Naive B cell (primary cell): ENCODE measurements around the gene ESR1. TPM values are rescaled to one million over a fixed set of nuclear protein-coding genes. Genes with fewer than 3 reads are reported as not detected.

ENCODE experiments used
- ATAC-seq, 2 donors: fragments of 150-1000 bp; cut with Tn5 transposase; 2 replicates each; pipeline ENCODE4 v1.10.0; 2021; ENCODE audit warnings: low read depth in 2 of 2, mild to moderate bottlenecking in 2 of 2, moderate library complexity in 2 of 2
- DNase-seq: peaks from one replicate; pipeline ENCODE4 v3.0.0; 2022
- H3K27ac Mint-ChIP-seq, 6 donors: one replicate each; pipeline ENCODE4 v1.8.0; 2020 to 2022; ENCODE audit warnings: mild to moderate bottlenecking in 6 of 6, mixed read lengths in 6 of 6, moderate library complexity in 5 of 6, inconsistent platforms in 2 of 6
- H3K27me3 Mint-ChIP-seq, 3 donors: one replicate each; pipeline ENCODE4 v1.8.0; 2021 to 2022; ENCODE audit warnings: mixed read lengths in 3 of 3, mild to moderate bottlenecking in 1 of 3
- H3K36me3 Mint-ChIP-seq, 2 donors: one replicate each; pipeline ENCODE4 v1.8.0; 2020 to 2022; ENCODE audit warnings: mixed read lengths in 2 of 2, inconsistent platforms in 1 of 2, mild to moderate bottlenecking in 1 of 2
- H3K4me1 Mint-ChIP-seq, 3 donors: one replicate each; pipeline ENCODE4 v1.8.0; 2020 to 2022; ENCODE audit warnings: mixed read lengths in 3 of 3, inconsistent platforms in 1 of 3, mild to moderate bottlenecking in 1 of 3, moderate library complexity in 1 of 3
- H3K4me3 Mint-ChIP-seq, 8 donors: one replicate each; pipeline ENCODE4 v1.8.0; 2020 to 2022; ENCODE audit warnings: mild to moderate bottlenecking in 8 of 8, mixed read lengths in 8 of 8, moderate library complexity in 8 of 8, inconsistent platforms in 2 of 8
- H3K9me3 Mint-ChIP-seq, 7 donors: one replicate each; pipeline ENCODE4 v1.8.0; 2020 to 2022; ENCODE audit warnings: mixed read lengths in 7 of 7, mild to moderate bottlenecking in 5 of 7, inconsistent platforms in 2 of 7, moderate library complexity in 1 of 7
- polyA plus RNA-seq, 6 donors: library from polyadenylated mRNA; unstranded; fragments of 300-500 nt; fragmentation: Illumina TruSeq; gene quantifications; one replicate each; pipeline ENCODE4 v1.2.3, GENCODE V29; 2021; ENCODE audit warnings: low read depth in 6 of 6

The ESR1 gene
- polyA plus RNA-seq, 6 donors from 2014 or later, result 0.06 to 0.26 (median 0.17) TPM; not detected in 2

- peaks cover 4 to 17% (median 8%) of the 10 kb centered on the region in 3 donors for H3K27me3 Mint-ChIP-seq
- ATAC-seq, result no peak
- H3K27ac Mint-ChIP-seq, result no peak overlapping the region
- DNase-seq, result no peak
- no peak overlapping the region for H3K4me3 Mint-ChIP-seq
- H3K4me1 Mint-ChIP-seq, result peaks cover 4 to 7% (median 5%) of the 10 kb centered on the region in 3 donors
- peaks cover 0 to 2% (median 0%) of the 10 kb centered on the region in 7 donors for H3K9me3 Mint-ChIP-seq
- peaks cover 0 to 3% of the 10 kb centered on the region in 2 donors for H3K36me3 Mint-ChIP-seq
These were observed 10.5 kb upstream of the ESR1 start for GRCh38 chr6:151796842-151797530.

DNA sequence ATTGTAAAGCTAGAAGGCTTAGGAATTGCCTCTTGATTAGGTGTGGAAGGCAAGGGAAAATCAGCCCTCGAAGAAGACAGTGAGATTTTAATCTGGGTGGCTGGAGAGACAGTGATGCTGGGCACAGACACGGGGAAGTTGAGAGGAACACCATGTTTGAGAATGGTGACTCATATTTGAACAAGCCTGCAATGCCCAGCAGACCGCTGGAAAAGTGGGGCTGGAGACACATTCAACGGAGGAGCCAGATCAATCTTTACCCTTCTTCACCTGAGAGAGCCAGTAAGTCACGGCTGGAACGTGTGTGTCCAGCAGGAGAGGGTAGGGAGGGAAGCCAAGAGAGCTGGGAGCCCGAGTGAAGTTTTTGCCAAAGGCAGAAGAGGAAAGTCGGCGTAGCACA, 3.7 kb upstream of the ESR1 start:
- Mint-ChIP-seq H3K27me3 (peaks cover 16 to 47% (median 23%) of the 10 kb centered on the region in 3 donors), H3K36me3 (peaks cover 0 to 3% of the 10 kb centered on the region in 2 donors), H3K9me3 (peaks cover 0 to 5% (median 2%) of the 10 kb centered on the region in 7 donors), H3K27ac (no peak overlapping the region), H3K4me3 (no peak overlapping the region), H3K4me1 (peaks cover 11 to 20% (median 11%) of the 10 kb centered on the region in 3 donors)
- no peak for DNase-seq
- ATAC-seq, result no peak

- no peak for ATAC-seq
These were observed 2.7 kb upstream of the ESR1 start for GRCh38 chr6:151804585-151805285.

DNA sequence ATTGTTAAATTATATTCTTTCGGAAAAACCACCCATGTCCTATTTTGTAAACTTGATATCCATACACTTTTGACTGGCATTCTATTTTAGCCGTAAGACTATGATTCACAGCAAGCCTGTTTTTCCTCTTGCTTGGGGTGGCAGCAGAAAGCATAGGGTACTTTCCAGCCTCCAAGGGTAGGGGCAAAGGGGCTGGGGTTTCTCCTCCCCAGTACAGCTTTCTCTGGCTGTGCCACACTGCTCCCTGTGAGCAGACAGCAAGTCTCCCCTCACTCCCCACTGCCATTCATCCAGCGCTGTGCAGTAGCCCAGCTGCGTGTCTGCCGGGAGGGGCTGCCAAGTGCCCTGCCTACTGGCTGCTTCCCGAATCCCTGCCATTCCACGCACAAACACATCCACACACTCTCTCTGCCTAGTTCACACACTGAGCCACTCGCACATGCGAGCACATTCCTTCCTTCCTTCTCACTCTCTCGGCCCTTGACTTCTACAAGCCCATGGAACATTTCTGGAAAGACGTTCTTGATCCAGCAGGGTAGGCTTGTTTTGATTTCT, 2.1 kb upstream of the ESR1 start:
- no peak for ATAC-seq
- Mint-ChIP-seq H3K9me3 (peaks cover 0 to 5% (median 2%) of the 10 kb centered on the region in 7 donors), H3K4me3 (no peak overlapping the region), H3K4me1 (peaks cover 15 to 27% (median 19%) of the 10 kb centered on the region in 3 donors), H3K27me3 (peaks cover 26 to 51% (median 38%) of the 10 kb centered on the region in 3 donors), H3K27ac (no peak overlapping the region), H3K36me3 (no peaks in the 10 kb centered on the region)
- DNase-seq, result no peak

More at GRCh38 chr6:151804585-151805285, 2.7 kb upstream of the ESR1 start:
- DNase-seq, result no peak
- H3K9me3 Mint-ChIP-seq, result peaks cover 0 to 5% (median 2%) of the 10 kb centered on the region in 7 donors
- H3K27me3 Mint-ChIP-seq, result peaks cover 20 to 51% (median 33%) of the 10 kb centered on the region in 3 donors
- peaks cover 15 to 27% (median 19%) of the 10 kb centered on the region in 3 donors for H3K4me1 Mint-ChIP-seq
- no peak overlapping the region for H3K4me3 Mint-ChIP-seq
- peaks cover 0 to 3% of the 10 kb centered on the region in 2 donors for H3K36me3 Mint-ChIP-seq
- no peak overlapping the region for H3K27ac Mint-ChIP-seq

DNA sequence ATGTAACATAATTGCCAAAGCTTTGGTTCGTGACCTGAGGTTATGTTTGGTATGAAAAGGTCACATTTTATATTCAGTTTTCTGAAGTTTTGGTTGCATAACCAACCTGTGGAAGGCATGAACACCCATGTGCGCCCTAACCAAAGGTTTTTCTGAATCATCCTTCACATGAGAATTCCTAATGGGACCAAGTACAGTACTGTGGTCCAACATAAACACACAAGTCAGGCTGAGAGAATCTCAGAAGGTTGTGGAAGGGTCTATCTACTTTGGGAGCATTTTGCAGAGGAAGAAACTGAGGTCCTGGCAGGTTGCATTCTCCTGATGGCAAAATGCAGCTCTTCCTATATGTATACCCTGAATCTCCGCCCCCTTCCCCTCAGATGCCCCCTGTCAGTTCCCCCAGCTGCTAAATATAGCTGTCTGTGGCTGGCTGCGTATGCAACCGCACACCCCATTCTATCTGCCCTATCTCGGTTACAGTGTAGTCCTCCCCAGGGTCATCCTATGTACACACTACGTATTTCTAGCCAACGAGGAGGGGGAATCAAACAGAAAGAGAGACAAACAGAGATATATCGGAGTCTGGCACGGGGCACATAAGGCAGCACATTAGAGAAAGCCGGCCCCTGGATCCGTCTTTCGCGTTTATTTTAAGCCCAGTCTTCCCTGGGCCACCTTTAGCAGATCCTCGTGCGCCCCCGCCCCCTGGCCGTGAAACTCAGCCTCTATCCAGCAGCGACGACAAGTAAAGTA, 547 bp upstream of the ESR1 start:
- Mint-ChIP-seq H3K27ac (peak overlapping the region in 1 of 6 donors; percentile 65), H3K9me3 (peaks cover 0 to 5% (median 2%) of the 10 kb centered on the region in 7 donors), H3K27me3 (peaks cover 36 to 57% (median 37%) of the 10 kb centered on the region in 3 donors), H3K4me3 (peak overlapping the region; percentile 48 to 88 (median 80)), H3K36me3 (no peaks in the 10 kb centered on the region), H3K4me1 (peaks cover 15 to 27% (median 19%) of the 10 kb centered on the region in 3 donors)
- ATAC-seq (peak; percentile 38 to 39), DNase-seq (no peak)

- Mint-ChIP-seq H3K27ac (peak overlapping the region in 1 of 6 donors; percentile 25), H3K36me3 (no peaks in the 10 kb centered on the region), H3K27me3 (peaks cover 36 to 58% (median 40%) of the 10 kb centered on the region in 3 donors), H3K4me1 (peaks cover 15 to 27% (median 19%) of the 10 kb centered on the region in 3 donors), H3K9me3 (peaks cover 0 to 4% (median under 1%) of the 10 kb centered on the region in 7 donors), H3K4me3 (peak overlapping the region; percentile 74 to 88 (median 83))
- peak; percentile 18 to 32 for ATAC-seq
- DNase-seq, result no peak
These were observed 1.1 kb downstream of the ESR1 start for GRCh38 chr6:151808371-151809241.

DNA sequence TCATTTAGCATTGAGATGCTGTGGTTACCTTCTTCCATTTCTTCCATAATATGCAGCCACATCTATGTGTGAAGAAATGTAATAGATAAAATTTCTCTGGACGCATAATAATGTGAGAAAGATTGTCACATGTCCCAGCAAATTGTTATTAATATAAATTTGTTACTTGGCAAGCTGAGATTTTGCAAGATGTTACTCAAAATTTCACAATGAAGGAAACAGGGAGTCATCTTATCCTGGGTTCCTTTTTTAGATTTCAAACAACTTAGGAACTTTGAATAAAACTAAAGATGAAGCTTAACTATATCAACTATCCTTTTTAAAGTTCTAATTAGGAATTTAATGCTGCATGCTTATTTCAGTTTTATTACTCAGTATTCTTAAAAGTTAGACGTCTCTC, 3.6 kb downstream of the ESR1 start:
- H3K36me3 Mint-ChIP-seq, result no peaks in the 10 kb centered on the region
- H3K4me3 Mint-ChIP-seq, result no peak overlapping the region

GRCh38 chr6:151813858-151814257, 6.4 kb downstream of the ESR1 start:
- Mint-ChIP-seq H3K9me3 (no peaks in the 10 kb centered on the region), H3K36me3 (no peaks in the 10 kb centered on the region), H3K27ac (no peak overlapping the region), H3K4me1 (peaks cover 3 to 7% (median 6%) of the 10 kb centered on the region in 3 donors), H3K4me3 (no peak overlapping the region), H3K27me3 (peaks cover 28 to 42% (median 39%) of the 10 kb centered on the region in 3 donors)
- DNase-seq (no peak), ATAC-seq (no peak)

More for the DNA sequence above, 3.6 kb downstream of the ESR1 start:
- ATAC-seq (no peak), DNase-seq (no peak)
- Mint-ChIP-seq H3K27ac (no peak overlapping the region), H3K27me3 (peaks cover 41 to 61% (median 48%) of the 10 kb centered on the region in 3 donors), H3K4me1 (peaks cover 15 to 27% (median 19%) of the 10 kb centered on the region in 3 donors), H3K9me3 (peaks cover 0 to 2% (median 0%) of the 10 kb centered on the region in 7 donors)

DNA sequence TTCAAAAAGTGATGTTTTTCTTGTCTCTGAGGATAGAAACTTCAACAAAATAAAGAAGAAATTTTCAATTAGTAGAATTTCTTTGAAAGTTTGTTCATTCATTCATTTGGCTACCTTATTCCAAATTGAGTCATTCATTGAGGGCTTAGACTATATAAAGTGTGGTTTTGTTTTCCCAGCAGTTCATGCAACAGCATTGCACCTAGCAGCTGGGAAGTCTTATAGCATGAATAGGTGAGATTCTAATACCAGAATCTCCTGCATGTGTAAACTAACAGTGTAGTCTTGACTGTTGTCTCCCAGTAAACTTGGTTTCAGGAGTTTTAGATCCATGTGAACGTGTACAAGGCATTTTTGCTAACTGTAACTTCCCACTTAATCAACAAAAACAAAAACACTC, 7.1 kb downstream of the ESR1 start:
- DNase-seq (no peak), ATAC-seq (no peak)
- Mint-ChIP-seq H3K36me3 (no peaks in the 10 kb centered on the region), H3K9me3 (no peaks in the 10 kb centered on the region), H3K27me3 (peaks cover 26 to 35% (median 32%) of the 10 kb centered on the region in 3 donors), H3K4me3 (no peak overlapping the region), H3K4me1 (no peaks in the 10 kb centered on the region), H3K27ac (no peak overlapping the region)

DNA sequence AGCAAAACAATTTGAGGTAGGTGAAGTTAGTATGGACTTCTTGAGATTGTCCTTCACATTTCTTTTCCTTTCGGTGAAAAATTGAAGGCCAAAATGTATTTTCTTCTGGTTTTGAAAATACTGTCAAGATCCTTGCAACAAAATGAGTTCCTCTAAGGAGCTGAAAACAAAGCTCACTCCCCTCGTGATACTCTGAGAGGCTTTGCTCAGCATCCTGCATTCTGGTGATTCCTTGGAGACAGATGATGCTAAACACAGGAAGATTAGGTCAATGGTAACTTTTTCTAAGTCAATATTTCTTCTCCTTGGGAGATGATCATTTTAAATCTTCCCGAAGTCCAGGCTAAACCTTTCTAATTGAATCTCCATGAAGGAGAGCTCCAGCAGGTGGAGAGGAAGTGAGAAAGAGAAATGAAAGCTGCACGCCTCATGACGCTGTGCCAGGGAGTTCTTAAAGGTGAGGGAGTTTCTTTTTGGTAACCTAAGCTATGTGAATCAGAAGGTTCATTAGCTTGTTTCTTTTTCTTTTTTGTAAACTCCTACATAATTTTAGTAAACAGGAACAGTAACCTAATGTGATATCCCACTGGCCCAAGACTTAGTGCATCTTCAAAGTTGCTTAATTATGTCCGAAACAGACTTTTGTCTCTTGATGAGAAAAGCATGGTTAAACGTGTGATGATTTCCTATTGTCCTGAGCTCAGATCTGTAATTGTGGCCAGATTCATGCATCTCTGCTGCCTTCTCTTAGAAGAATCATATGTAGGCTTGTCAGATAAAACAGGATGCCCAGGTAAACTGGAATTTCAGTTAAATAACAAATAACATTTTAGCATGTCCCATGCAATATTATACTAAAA, 15.0 kb downstream of the ESR1 start:
- Mint-ChIP-seq H3K4me3 (peak overlapping the region in 6 of 8 donors; percentile 11 to 36 (median 30)), H3K9me3 (no peaks in the 10 kb centered on the region), H3K27ac (peak overlapping the region in 4 of 6 donors; percentile 11 to 86 (median 68)), H3K27me3 (peaks cover 0 to 6% (median 5%) of the 10 kb centered on the region in 3 donors), H3K4me1 (peaks cover 5 to 12% (median 7%) of the 10 kb centered on the region in 3 donors), H3K36me3 (peaks cover 0 to 5% of the 10 kb centered on the region in 2 donors)
- ATAC-seq, result peak; percentile 95 to 96
- DNase-seq, result peak; percentile 14

DNA sequence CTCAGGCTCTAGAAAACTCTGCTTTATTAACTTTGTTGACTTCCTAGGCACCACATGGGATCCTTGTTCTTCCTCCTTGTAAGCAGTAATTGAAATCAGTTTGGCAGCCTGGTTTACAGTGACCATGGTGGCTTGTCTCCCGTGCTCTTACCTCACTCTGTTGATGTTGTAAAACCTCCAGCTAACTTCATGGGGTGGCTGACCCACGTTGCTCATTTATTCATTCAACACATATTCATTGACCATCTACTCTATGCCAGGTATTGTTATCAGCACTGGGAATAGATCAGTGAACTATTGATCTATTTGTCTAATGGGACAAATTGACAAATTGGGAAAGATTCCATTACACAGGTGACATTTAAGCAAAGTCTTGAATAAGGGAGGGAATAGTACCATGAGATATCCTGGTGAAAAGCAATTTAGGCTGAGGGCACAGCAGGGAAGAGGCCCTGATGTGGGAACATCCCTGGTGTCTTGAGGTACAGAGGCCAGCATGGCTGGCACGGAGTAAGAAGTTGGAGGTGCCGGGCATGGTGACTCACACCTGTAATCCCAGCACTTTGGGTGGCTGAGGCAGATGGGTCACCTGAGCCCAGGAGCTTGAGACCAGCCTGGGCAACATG, 19.1 kb downstream of the ESR1 start:
- peak overlapping the region in 2 of 6 donors; percentile 3 to 26 for H3K27ac Mint-ChIP-seq
- DNase-seq (no peak), ATAC-seq (no peak)
- peaks cover 0 to 5% of the 10 kb centered on the region in 2 donors for H3K36me3 Mint-ChIP-seq
- peaks cover 0 to 5% (median 0%) of the 10 kb centered on the region in 3 donors for H3K27me3 Mint-ChIP-seq
- no peaks in the 10 kb centered on the region for H3K9me3 Mint-ChIP-seq
- H3K4me1 Mint-ChIP-seq, result peaks cover 5 to 12% (median 7%) of the 10 kb centered on the region in 3 donors
- no peak overlapping the region for H3K4me3 Mint-ChIP-seq
